Cortex of kidney (tissue), 1 donor: Measurements from ENCODE around the gene CPSF7.
"Not testable (repeated sequence)": the region's sequence is repeated elsewhere in the genome, so short reads cannot be mapped to it uniquely, and the experiment has no call there.

Experiments used
- DNase-seq: peaks from one replicate; lab custom pipeline; 2025; lab: John Stamatoyannopoulos, UW

Gene CPSF7

DNA sequence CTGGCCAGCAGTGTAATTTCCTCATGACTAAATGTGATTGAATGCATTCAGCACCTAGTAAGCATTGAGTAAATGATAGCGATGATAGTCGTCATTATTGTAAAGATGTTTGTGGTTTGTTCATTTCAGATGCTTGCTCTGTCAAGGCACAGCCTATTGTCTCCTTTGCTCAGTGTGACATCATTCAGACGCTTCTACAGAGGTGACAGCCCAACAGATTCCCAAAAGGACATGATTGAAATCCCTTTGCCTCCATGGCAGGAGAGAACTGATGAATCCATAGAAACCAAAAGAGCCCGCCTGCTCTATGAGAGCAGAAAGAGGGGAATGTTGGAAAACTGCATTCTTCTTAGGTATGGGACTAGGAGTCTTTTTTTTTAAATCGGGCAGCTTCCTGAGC lies 7.7 kb upstream of the CPSF7 start:
- no peak for DNase-seq

DNA sequence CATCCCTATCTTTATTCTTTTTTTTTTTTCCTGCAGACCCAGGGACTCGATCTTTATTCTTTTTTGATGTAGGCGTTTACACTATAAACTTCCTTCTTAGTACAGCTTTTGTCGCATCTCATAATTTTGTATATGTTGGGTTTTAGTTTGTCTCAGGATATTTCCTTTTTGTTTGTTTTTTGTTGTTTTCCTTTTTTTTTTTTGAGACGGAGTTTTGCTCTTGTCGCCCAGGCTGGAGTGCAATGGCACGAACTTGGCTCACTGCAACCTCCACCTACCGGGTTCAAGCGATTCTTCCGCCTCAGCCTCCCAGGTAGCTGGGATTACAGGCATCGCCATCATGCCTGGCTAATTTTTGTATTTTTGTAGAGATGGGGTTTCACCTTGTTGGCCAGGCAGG lies 1.1 kb upstream of the CPSF7 start:
- not testable (repeated sequence) for DNase-seq

DNA sequence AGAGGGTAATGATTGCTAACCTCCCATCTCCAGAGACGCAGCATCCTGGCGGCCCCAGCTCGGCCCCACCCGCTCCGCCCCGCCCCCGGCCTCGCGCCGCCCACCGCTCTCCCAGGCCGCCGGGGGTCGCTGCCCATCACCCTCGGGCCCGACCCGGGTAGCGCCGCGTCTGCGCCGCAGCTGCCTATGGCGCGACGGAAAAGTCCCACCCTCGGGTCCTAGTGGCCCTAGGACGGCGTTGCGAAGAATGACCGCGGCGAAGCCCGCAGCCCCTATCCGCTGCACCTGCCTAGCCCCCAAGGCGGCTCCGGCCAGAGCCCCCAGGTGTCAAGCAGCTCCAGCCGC lies 457 bp downstream of the CPSF7 start:
- DNase-seq: no peak

DNA sequence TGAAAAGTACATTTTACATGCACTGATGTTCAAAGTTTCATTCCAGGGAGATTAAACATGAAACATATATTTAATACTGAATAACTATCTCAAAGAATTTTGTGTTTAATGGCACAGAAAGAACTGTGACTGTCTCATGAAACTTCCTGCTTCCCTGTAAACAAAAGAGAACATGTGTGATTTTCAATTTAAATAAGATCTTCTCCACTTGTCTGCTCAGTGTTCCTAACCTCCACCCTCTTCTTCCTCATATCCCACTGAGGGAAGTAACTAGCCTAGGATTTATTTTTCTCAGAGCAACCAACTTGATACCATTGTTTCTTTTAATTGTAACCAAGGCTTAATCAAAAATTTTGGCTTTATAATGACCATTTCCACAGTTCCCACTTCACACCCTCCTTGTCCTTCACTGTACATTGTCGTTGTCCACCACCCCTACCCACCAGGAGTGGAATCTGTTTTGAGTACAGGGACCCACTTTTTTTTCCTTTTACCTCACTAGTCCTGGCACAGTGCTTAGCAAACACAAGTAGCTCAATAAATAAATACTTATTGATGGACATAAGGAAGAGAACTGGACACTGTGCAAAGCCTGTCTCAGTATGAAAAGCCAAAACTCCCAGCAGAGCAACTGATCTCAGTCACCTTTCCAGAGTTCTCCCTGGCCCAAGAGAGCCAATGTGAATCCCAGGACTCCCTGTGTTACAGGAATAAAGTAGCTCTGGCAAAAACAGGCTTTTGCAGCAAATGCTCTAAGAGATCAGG lies 4.2 kb downstream of the CPSF7 start:
- DNase-seq: no peak

DNA sequence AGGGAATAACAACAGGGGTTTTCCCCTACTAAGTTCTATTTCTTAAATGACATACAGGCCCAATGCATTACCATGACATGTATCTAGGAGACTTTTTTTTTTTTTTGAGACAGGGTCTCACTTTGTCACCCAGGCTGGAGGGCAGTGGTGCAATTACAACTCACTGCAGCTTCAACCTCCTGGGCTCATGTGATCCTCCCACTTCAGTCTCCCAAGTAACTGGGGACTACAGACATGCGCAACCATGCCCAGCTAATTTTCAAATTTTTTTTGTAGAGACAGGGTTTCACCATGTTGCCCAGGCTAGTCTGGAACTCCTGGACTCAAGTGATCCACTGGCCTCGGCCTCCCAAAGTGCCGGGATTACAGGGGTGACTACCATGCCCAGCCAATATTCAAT lies 7.5 kb downstream of the CPSF7 start:
- DNase-seq: no peak

DNA sequence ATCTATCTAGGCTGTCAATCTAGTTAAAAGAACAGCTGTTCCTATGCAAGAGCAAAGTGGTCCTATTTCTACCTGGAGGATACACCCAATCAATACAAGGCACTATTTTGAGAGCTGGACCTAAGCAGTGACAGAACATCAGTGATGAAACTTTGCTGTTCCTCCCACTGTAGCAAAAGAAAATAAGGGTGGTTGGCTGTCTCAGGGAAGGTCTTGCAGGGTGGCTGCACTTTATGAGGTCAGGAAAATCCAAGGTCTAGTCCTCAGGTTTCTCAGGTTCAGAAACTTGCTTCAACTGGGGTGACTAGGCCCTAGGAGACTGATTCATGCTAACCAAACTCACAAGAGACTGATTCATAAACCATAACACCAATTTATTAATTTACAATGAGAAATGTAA lies 11.6 kb downstream of the CPSF7 start:
- DNase-seq: no peak

DNA sequence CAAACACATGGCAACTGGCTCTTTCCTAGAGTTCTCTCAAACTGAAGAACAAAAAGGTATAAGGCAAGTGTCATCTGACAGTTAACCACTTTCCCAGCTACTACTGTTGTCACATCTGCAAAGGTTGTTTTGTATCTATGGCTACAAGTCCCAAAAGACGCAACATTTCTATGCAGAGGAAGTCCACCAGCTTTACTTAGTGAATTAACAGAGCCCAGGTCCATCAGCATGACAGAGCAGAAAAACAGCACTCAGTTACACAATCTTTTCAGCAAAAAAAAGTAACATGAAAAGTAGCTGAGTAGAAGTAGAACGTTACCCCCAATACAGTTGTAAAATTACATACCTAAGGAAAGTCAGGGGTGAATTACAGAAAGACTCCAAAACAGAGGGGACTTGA lies 12.1 kb downstream of the CPSF7 start:
- no peak for DNase-seq

DNA sequence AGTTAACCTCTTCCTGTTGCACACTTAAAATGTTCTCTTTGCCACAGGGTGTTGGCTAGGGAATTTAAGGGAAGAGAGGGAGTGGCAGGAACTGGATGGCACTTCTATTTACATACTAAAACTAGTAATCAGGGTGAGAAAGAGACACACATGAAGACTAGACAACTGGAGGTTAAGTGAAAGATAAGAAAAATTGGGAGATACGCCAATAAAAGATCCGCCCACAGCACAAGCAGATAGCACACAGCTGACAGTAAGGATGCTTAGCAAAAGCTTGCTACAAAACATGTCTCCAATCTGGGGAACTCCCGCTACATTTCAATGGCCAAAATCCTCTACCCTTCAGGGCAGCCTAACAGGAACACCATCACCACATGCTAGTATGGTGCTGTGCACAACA lies 12.8 kb downstream of the CPSF7 start:
- DNase-seq: no peak

DNA sequence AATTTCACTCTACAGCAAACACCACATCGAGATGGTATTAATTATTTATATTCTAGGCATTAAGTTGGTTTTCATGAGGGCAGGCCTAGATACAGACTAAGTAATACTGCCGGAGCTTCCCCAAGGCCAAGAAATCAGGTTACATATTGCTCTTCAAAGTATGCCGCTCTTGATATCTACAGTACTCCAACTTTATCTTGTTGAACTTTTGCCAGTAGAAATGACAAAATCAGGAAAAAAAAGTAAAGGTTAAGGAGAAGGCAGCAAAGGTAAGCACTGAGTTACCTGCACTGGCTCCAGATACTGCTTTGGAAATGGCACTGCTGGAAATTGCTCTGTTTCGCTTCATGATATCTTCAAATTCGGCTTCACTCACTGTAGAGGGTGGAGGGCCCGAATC lies 14.4 kb downstream of the CPSF7 start:
- DNase-seq: no peak

DNA sequence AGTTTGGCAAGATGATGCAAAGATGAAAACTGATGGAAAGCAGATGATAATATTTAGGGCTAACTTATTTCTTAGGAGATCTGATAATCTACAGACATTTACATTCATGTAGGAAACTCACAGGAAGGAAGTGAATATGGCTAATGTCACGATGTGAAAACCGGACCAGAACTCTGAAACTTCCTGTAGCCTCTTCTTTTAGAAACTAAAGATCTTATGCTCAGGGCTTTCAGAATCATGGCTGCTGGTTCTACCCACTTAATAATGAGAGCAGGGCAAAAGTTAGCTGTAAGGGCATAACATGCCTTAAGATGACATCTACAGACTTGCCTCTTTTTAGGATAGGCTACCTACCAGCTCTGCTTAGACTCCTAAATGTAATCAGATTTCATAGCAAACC lies 15.2 kb downstream of the CPSF7 start:
- no peak for DNase-seq

DNA sequence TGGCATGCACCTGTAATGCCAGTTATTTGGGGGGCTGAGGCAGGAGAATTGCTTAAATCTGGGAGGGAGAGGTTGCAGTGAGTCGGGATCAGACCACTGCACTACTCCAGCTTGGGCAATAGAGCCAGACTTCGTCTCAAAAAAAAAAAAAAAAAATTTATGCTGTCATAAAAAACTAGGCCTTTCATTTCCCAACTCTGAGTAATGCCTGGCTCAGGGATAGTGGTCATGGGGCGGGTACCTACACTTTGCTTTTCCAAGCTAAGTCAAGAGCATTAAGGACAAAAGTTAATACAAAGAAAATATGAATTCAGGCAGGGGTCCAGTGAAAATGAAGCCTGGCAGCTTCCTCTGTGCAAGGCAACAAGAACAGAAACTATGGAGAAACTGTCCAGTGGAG lies 16.3 kb downstream of the CPSF7 start:
- DNase-seq: no peak

DNA sequence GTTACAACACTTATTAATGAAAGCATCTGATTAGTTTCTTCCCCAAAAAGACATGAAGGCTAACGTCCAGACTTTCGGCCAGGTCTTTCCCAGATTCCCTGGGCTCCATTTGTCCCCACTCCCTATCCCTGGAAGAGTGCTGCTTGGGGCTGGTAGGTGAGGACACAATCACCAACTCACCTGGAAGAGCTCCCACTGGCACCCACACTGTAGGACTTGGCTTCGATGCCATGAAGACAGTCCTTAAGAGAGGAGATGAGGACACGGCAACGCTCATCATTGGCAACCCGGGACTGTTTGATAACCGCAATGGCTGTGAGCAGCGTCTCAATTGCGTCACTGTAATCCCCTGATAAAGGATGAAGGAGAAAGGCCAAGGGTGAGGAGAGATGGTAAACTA lies 18.2 kb downstream of the CPSF7 start:
- no peak for DNase-seq

DNA sequence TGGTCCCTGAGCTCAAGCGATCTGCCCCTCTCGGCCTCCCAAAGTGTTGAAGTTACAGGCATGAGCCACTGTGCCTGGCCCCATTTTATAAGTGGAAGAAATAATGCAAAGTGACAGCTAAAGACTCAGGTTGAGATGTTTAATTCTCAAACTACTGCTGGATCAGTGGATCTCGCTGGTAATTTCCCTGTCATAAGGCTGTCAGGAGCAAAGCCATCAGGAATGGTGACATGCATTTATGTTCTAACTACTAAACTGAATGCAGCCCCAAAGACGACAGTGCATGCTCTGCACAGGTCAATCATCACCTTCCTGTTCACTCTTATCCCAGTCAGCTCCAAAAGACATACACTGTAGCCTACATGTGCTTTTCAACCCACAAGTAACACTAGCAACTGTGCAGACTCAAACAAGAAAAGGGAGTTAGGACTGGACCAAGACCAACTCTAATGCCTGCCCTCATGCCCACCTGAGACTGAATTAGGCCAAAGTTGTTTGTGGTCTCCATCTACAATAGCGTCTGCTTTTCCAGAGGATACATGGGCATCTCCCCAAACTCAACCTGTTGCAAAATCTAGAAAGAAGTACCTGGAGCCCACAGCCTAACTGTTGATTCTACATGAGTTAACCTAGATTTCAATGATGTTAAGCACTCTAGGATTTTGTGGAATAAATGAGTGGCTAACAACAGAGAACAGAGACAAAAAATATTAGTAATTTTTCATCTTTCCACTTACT lies 22.6 kb downstream of the CPSF7 start:
- DNase-seq: no peak

DNA sequence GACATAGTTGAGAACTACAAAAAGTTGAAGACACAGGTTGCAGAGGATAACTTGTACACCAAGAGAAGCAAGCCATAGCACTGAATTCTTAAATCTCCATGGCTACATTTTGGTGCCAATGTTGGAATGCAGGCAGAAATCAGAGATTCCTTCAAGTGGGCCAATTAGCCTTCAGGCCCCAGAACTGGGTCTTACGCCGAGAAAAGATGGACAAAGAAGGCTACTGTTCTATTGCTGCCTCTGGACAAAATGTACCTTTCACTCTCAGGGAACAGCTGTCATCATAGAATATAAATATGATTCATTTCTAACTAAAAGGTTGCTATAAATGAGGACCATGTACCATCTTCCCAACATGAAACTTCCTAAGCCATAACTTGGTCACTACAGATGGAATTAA lies 23.7 kb downstream of the CPSF7 start:
- no peak for DNase-seq

DNA sequence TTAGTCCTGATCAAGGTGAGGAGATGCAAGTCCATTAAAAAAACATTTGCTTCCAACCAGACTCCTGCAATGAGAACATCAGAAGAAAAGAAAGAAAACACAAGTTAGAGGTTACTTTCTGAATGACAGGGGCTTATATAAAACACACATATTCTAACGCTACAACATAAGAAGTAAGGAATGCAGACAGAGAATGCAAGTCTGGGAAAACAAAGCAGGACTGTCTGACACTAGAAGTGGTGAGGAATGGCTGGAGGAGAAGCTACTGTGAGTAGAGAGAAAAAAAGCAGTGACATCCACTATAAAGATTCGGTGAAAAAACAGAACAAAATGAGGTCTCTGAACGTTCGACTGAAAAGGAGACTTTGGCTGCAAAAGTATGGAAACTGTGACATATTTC lies 25.1 kb downstream of the CPSF7 start:
- no peak for DNase-seq

DNA sequence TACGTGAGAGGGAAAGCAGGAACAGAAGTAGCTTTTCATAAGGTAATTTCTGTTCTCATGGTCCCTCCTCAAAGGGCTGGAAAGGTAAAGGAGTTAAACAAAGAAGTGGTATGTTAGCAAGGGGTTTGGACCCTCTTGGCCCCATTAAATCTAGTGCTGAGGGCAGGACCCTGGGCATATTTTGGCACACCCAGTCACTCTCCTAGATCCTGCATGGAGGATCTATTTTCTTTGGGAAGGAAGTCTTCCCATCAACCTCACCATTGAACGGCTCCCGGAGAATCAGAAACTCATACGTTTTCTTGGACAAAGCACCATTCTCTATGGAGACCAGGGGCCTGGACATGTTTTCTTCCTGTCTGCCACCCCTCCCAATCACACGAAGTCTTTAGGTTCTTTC lies 25.7 kb downstream of the CPSF7 start:
- DNase-seq: no peak

DNA sequence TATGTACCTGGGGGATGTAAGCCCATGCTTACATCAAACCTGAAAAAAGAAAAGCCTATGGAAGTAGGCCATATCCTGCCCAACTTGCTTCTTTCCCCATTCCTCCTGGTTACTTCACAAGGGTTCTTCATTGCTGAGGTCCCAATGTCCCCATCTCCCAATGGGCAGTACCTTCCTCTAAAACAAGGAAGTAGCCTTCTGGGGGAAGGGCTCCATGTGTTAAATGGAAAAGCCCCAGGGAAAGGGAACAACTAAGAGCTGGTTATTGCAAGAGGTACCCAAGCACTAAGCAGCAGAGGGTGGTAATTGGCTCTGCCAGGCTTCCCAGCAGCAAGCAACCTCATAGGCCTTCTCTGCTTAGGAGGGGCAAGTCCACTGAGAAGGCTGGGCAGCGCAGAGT lies 26.1 kb downstream of the CPSF7 start:
- no peak for DNase-seq

DNA sequence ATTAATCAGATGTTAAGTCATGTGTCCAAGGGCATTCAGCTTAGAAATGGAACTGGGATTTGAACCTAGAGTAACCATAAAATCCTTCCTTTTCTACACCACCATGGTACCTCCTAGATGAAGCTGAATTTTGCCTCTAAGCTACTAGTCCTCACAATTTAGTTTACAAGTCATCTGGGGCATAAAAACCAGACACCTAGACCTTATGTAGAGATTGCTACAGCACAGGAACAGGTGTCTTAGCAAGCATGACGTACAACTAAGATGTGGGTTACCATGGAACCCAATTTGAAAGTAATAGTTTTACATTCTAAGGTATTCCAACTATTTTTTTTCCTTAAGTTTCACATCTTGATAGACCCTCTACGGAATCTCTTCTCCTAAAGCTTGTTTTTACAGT lies 28.2 kb downstream of the CPSF7 start:
- no peak for DNase-seq

DNA sequence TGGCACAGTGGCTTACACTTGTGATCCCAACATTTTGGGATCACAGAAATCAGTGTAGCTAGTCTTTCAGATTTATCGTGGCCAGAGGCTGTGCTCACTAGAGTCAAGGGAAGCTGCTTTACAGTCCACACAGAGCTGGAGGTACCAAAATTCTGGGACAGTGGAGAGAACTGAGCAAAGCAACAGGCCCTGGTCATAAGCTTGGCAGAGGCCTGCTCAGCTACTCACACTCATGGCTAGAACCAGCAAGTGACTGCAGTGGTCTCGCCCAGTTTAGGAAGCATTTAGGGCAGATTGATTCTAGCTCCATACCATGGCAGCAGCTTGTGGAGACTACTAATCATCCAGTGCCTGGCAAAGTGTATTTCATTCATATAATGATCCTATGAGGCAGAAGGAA lies 28.6 kb downstream of the CPSF7 start:
- DNase-seq: no peak

DNA sequence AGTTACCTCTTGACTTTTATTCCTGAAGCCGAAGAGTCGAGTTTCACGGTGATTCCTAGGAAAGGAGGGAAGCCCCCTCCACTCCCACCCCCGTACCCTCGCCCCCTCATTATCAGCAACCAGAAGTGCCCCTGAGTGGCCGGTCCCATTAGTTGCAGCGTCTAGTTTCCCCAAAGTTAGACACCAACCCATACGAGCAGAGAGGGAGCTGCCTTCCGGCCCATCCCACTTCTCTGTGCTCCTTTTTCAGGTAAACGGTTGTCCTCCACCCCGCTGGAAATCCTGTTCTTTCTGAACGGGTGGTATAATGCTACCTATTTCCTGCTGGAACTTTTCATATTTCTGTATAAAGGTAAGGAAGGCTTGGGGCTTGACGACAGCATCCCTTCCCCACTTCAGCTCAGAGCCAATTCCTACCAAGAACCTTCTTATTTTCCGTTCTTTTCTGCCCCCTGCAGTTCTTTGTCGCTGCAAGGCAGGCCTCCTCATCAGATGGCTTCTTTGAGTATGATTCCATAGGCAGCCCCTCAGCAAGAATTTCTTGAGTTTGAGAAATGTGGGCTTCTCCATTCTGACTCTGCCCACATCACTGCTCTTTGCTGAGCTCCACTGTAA lies 36.7 kb downstream of the CPSF7 start:
- DNase-seq: no peak

DNA sequence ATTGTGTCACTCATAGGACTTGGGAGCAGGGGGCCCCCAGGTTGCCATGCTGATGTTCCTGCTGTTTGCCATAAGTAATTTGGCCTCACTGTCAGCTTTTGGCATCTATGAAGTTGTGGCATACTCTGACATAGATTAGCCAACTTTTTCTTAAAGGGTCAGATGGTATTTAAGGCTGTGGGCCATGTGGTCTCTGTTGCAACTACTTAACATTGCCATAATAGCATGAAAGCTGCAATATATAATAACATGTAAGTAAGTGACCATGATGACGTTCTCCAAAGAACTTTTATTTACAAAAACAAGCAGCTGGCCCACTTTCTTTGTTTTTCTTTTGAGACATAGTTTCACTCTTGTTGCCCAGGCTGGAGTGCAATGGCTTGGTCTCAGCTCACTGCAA lies 39.6 kb downstream of the CPSF7 start:
- no peak for DNase-seq

DNA sequence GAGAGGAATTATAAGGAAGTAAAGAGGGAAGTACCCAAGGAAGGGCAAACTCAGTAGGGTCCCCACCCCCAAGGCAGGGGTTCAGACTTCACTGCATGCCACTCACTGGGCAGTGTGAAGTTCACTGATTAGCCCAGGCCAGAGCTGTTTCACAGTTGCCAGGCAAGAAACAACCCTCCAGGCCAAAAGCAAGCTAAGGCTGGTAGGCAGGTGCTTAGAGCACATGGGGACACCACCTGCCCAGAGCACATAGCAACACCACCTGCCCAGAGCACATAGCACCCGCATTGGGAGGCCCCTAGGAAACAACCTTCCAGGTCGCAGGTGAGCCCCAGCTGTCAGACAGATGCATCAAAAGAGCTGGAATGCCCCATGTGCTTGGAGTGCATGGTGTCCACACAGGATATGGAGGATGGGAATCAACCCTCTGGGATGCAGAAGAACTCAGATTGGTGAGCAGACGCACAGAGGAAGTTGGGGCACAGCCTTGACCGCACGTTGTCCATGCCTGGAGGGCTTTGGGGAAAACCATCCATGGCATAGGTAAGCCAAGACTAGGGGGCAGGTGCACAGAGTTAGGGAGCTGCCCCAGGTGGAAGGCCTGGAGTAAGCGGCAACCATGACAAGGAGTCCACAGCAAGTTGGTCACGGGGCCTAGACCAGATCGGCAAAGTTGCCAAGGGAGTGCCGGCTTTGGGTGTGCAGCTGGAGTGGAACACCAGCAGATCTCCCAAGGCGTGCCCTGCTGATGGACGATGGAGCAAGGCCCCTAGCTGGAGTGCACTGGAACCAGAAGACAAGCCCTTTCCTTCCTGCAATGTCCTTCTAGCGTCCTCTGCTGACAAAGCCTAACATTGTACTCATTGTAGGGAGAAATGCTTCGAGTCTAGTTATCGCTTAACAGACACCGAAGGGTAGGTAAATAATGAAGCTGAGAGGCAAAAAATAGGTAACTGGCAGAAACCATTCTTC lies 45.2 kb downstream of the CPSF7 start:
- DNase-seq: no peak
